Mucosa of descending colon (tissue), 3 donors: ENCODE results near the gene THAP2. TPM values are rescaled to one million over a fixed set of nuclear protein-coding genes. Genes with fewer than 3 reads are reported as not detected.
A peak's percentile ranks its signal among the peaks of the same experiment; 100 is the strongest.

Source experiments
- ATAC-seq: fragments of 200-7000 bp; cut with Tn5 transposase; one replicate; pipeline ENCODE4 v1.9.1; 2020; ENCODE audit warnings: mild to moderate bottlenecking, moderate library complexity
- DNase-seq, 3 donors: peaks; one replicate each; pipeline ENCODE4 v3.0.0-alpha.2; 2020
- H3K36me3 ChIP-seq: fragments of 200-600 bp; one replicate; pipeline ENCODE4 v1.8.0; 2021; ENCODE audit warnings: low read depth, mild to moderate bottlenecking
- H3K4me1 ChIP-seq: fragments of 200-600 bp; one replicate; pipeline ENCODE4 v1.8.0; 2021; ENCODE audit warnings: low read depth, mild to moderate bottlenecking
- H3K4me3 ChIP-seq: fragments of 200-600 bp; one replicate; pipeline ENCODE4 v1.8.0; 2021; ENCODE audit warnings: mild to moderate bottlenecking
- H3K9me3 ChIP-seq: fragments of 200-600 bp; one replicate; pipeline ENCODE4 v1.8.0; 2021; ENCODE audit warnings: mild to moderate bottlenecking
- CTCF ChIP-seq: fragments of 200-600 bp; IDR thresholded peaks from one replicate; pipeline ENCODE4 v1.8.0; 2022; ENCODE audit warnings: antibody characterized with exemption, mild to moderate bottlenecking
- intact Hi-C, 2 donors: fragments of 100-400 bp; cut with DNase I in 1 of 2; cut with micrococcal nuclease in 1 of 2; formaldehyde crosslinking; loops; one replicate each; pipeline versions ENCODE4 v1.11.0 to v1.11.1; 2022; cut with DNase I, micrococcal nuclease
- total RNA-seq, 3 donors: library from RNA; stranded (reverse); fragmentation: NEBNext Ultra II Directional in 2 of 3; extraction: Animal tissue kit (Norgen Biotek cat#: 25700) in 2 of 3; gene quantifications; one replicate each; pipeline versions ENCODE4 v1.2.1 to v1.2.4, GENCODE V29; 2021 to 2023
- donor health status: DM: no; HTN: no; CAD: no; lungs with moderate emphysema.
- donor health status: DM: no; HTN: no; CAD: no.
- donor health status: DM: no; HTN: yes; CAD: no.

Gene THAP2
- total RNA-seq, 3 donors from 2014 or later, result 3.2 to 4.6 (median 3.9) TPM

GRCh38 chr12:71708658-71709057 lies 44.6 kb downstream of the THAP2 start:
- no peak for TF ChIP-seq CTCF
- Histone ChIP-seq H3K4me3 (no peak overlapping the region), H3K4me1 (no peaks in the 10 kb centered on the region), H3K36me3 (no peaks in the 10 kb centered on the region), H3K9me3 (peaks cover 5% of the 10 kb centered on the region)
- intact Hi-C loops, result no loop called here
- DNase-seq, result no peak
- no peak for ATAC-seq

- Histone ChIP-seq H3K9me3 (peaks cover 13% of the 10 kb centered on the region), H3K4me1 (no peaks in the 10 kb centered on the region), H3K36me3 (no peaks in the 10 kb centered on the region), H3K4me3 (no peak overlapping the region)
- ATAC-seq (peak; percentile 65), DNase-seq (no peak)
- no peak for TF ChIP-seq CTCF
- intact Hi-C loops, result no loop called here
Measured at GRCh38 chr12:71710276-71711125, 46.4 kb downstream of the THAP2 start.

- no peak for ATAC-seq
- DNase-seq, result no peak
- peaks cover 10% of the 10 kb centered on the region for H3K9me3 ChIP-seq
- H3K4me1 ChIP-seq, result no peaks in the 10 kb centered on the region
- H3K4me3 ChIP-seq, result no peak overlapping the region
- no peaks in the 10 kb centered on the region for H3K36me3 ChIP-seq
- intact Hi-C loops, result no loop called here
- no peak for TF ChIP-seq CTCF
Measured at GRCh38 chr12:71718611-71719010, 54.5 kb downstream of the THAP2 start.

GRCh38 chr12:71719647-71720370 lies 55.7 kb downstream of the THAP2 start:
- H3K4me3 ChIP-seq, result no peak overlapping the region
- no peaks in the 10 kb centered on the region for H3K36me3 ChIP-seq
- DNase-seq (no peak), ATAC-seq (no peak)
- no peak for TF ChIP-seq CTCF
- no peaks in the 10 kb centered on the region for H3K4me1 ChIP-seq
- H3K9me3 ChIP-seq, result peaks cover 6% of the 10 kb centered on the region
- intact Hi-C loops, result no loop called here

- Histone ChIP-seq H3K4me3 (no peak overlapping the region), H3K9me3 (no peaks in the 10 kb centered on the region), H3K4me1 (peaks cover 4% of the 10 kb centered on the region), H3K36me3 (no peaks in the 10 kb centered on the region)
- DNase-seq (no peak), ATAC-seq (no peak)
- no peak for TF ChIP-seq CTCF
- intact Hi-C loops, result no loop called here
Measured at GRCh38 chr12:71721783-71722505, 57.8 kb downstream of the THAP2 start.
